GM19025 (cell line): ENCODE data around the gene ZFAND3.
"Not testable (repeated sequence)": the region's sequence is repeated elsewhere in the genome, so short reads cannot be mapped to it uniquely, and the experiment has no call there.

Experiments used
- ATAC-seq: cut with Tn5 transposase; IDR thresholded peaks from one replicate; pipeline ENCODE4 v1.9.1; 2021; ENCODE audit warnings: mild to moderate bottlenecking, low read depth, moderate library complexity; ENCODE audit not compliant: unreplicated experiment

Gene ZFAND3

DNA sequence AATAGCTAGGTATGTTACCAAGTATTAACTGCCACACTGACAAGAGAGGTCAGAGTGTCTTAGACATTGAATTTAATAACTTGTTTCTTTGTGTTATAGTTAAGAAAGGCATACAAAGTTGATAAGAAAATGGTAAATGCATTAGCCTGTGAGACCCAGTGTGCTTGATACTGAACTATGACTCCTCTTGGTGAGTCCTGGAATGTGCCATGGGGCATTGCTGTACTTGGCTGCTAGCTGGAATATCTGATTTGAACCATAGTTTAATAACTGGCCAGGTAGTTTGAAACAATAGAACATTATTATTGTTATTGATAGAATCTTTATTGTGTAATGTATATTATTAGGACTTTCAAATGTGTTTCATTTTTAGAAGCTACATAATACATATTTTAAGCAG lies 70.0 kb downstream of the ZFAND3 start:
- ATAC-seq: no peak

GRCh38 chr6:37891072-37891471 lies 71.5 kb downstream of the ZFAND3 start:
- no peak for ATAC-seq

GRCh38 chr6:37893257-37893656 lies 73.7 kb downstream of the ZFAND3 start:
- ATAC-seq: no peak

GRCh38 chr6:37893734-37894133 lies 74.2 kb downstream of the ZFAND3 start:
- ATAC-seq: not testable (repeated sequence)

- no peak for ATAC-seq
Measured at GRCh38 chr6:37894585-37894984, 75.1 kb downstream of the ZFAND3 start.

GRCh38 chr6:37897321-37897720 lies 77.8 kb downstream of the ZFAND3 start:
- no peak for ATAC-seq

DNA sequence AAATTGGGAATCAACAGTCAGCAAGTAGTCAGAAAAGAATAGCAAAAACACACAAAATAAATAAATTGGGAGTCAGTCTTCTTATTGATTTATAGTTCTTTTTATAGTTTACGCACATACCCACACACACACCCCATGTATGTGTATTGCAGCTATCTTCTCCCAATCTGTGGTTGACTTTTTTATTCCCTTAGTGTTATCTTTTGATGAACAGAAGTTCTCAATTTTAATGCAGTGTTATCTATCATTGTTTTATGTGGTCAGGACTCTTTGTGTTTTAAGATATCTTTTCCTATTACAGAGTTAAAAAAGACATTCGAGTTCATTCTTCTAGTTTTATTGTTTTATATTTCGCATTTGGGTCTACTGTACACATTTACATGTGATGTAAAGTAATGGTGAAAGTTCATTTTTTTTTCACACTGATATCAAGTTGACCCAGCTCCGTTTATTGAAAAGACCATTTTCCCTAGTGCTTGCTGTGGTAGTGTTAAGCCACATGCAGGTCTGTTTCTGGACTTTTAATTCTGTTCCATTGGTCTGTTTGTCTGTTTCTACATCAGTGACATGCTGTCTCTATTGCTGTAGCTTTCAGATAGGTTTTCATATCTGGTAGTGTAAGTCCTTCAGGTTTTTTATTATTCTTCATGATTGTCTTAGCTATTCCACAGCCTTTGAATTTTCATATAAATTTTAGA lies 78.4 kb downstream of the ZFAND3 start:
- no peak for ATAC-seq

GRCh38 chr6:37903351-37904340 lies 84.1 kb downstream of the ZFAND3 start:
- no peak for ATAC-seq

GRCh38 chr6:37904590-37904989 lies 85.1 kb downstream of the ZFAND3 start:
- no peak for ATAC-seq

GRCh38 chr6:37906121-37906520 lies 86.6 kb downstream of the ZFAND3 start:
- ATAC-seq: no peak

- ATAC-seq: no peak
Measured at GRCh38 chr6:37910998-37911397, 91.5 kb downstream of the ZFAND3 start.

- no peak for ATAC-seq
Measured at GRCh38 chr6:37913210-37913609, 93.7 kb downstream of the ZFAND3 start.

- no peak for ATAC-seq
Measured at GRCh38 chr6:37915463-37915862, 95.9 kb downstream of the ZFAND3 start.

DNA sequence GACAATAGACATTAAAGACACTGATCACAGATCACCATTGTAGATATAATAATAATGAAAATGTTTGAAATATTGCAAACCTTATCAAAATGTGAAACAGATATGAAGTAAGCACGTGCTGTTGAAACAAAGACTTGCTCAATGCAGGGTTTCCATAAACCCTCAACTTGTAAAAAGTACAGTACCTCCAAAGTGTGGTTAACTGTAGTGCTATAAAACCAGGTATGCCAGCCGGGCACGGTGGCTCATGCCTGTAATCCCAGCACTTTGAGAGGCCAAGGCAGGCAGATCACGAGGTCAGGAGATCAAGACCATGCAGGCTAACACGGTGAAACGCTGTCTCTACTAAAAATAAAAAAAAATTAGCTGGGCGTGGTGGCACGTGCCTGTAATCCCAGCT lies 96.6 kb downstream of the ZFAND3 start:
- no peak for ATAC-seq

DNA sequence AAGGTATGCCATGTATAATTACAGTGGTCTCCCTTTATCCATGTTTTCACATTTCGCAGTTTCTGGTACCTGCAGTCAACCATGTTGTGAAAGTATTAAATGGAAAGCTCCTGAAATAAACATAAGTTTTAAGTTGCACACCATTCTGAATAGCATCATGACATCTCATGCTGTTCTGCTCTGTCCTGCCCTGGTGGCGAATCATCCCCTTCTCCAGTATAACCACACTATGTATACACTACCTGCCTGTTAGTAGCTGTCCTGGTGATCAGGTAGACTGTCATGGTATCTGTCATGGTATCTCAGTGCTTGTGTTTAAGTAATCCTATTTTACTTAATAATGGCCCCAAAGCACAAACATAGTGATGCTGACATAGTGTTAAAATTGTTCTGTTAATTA lies 97.1 kb downstream of the ZFAND3 start:
- no peak for ATAC-seq

- ATAC-seq: no peak
Measured at GRCh38 chr6:37917566-37917965, 98.0 kb downstream of the ZFAND3 start.

GRCh38 chr6:37919417-37920157 lies 100.1 kb downstream of the ZFAND3 start:
- no peak for ATAC-seq

- no peak for ATAC-seq
Measured at GRCh38 chr6:37920667-37921066, 101.1 kb downstream of the ZFAND3 start.

DNA sequence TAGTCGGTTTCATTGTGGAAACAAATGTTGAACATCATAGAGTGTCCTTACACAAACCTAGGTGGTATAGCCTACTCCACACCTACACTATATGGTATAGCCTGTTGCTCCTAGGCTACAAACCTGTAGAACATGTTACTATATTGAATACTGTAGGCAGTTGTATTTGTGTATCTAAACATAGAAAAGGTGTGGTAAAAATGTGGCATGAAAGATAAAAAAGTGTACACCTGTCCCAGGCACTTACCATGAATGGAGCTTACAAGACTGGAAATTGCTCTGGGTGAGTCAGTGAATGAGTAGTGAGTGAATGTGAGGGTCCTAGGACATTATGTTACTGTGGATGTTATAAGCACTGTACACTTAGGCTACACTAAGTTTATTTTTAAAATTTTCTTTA lies 103.0 kb downstream of the ZFAND3 start:
- no peak for ATAC-seq

- no peak for ATAC-seq
Measured at GRCh38 chr6:37923514-37923913, 104.0 kb downstream of the ZFAND3 start.

- no peak for ATAC-seq
Measured at GRCh38 chr6:37926661-37927060, 107.1 kb downstream of the ZFAND3 start.
